Natural killer cell treated with Interleukin-12 subunit alpha and Interleukin-12 subunit beta and Interleukin-15 and Interleukin-18, amount 100 ng/mL, for 72 hours (primary cell): ENCODE measurements around the gene RPSA. TPM values are rescaled to one million over a fixed set of nuclear protein-coding genes. Genes with fewer than 3 reads are reported as not detected.

Experiments used
- total RNA-seq, 2 donors: library from RNA; stranded (reverse); gene quantifications; one replicate each; pipeline ENCODE4 v1.2.3, GENCODE V29; 2022

The RPSA gene
- total RNA-seq, 2 donors from 2014 or later: 1,441 to 1,468 TPM

Other genes with a start within 250 kb of the RPSA start
- under 1 TPM; 0.22 to 0.43 TPM for gene XIRP1, start 214.1 kb upstream of the RPSA start, total RNA-seq
- gene CX3CR1, start 126.7 kb upstream of the RPSA start, total RNA-seq: 10 to 100 TPM in 1 of 2 donors, 1 to 10 TPM in 1; 5.8 to 18.4 TPM
- under 1 TPM in 1 of 2 donors, not detected in 1; 0.45 TPM for gene CCR8, start 77.0 kb upstream of the RPSA start, total RNA-seq
- gene SLC25A38, start 23.4 kb upstream of the RPSA start, total RNA-seq: 10 to 100 TPM; 42.1 to 44.5 TPM
- not detected for gene MOBP, start 61.0 kb downstream of the RPSA start, total RNA-seq